ENCODE data around the gene GPR162. TPM values are rescaled to one million over a fixed set of nuclear protein-coding genes. Genes with fewer than 3 reads are reported as not detected.

Gene GPR162
- total RNA-seq, 2 donors from 2014 or later: 1.3 to 4.3 TPM

- intact Hi-C loops (cut with DNase I, micrococcal nuclease): no loop called here
- DNase-seq (no peak), ATAC-seq (no peak)
These were observed 3.9 kb upstream of the GPR162 start for GRCh38 chr12:6817662-6818157.

GRCh38 chr12:6818222-6818621 is 3.4 kb upstream of the GPR162 start:
- DNase-seq (no peak), ATAC-seq (no peak)
- intact Hi-C loops (cut with DNase I, micrococcal nuclease): no loop called here

GRCh38 chr12:6818645-6819044 is 3.0 kb upstream of the GPR162 start:
- DNase-seq: no peak
- intact Hi-C loops (cut with DNase I, micrococcal nuclease): no loop called here
- ATAC-seq: no peak

GRCh38 chr12:6819106-6820030 is 2.3 kb upstream of the GPR162 start:
- intact Hi-C loops (cut with DNase I, micrococcal nuclease): loop anchor here in 1 of 2 donors (10.0 kb wide), 1 partner anchor 65 kb away; the partner anchor contains the start of gene MLF2
- ATAC-seq (no peak), DNase-seq (no peak)

- ATAC-seq: no peak
- intact Hi-C loops (cut with DNase I, micrococcal nuclease): loop anchor here in 1 of 2 donors (10.0 kb wide), 1 partner anchor 65 kb away; the partner anchor contains the start of gene MLF2
- DNase-seq: no peak
These were observed 1.5 kb upstream of the GPR162 start for GRCh38 chr12:6820166-6820565.

GRCh38 chr12:6822426-6823135 is 960 bp downstream of the GPR162 start:
- intact Hi-C loops (cut with DNase I, micrococcal nuclease): loop anchor here in 1 of 2 donors (10.0 kb wide), 1 partner anchor 68 kb away; the partner anchor contains the start of gene MLF2
- DNase-seq: no peak
- ATAC-seq: no peak

GRCh38 chr12:6823182-6824084 is 1.8 kb downstream of the GPR162 start:
- no peak for DNase-seq
- intact Hi-C loops (cut with DNase I, micrococcal nuclease): loop anchor here in 1 of 2 donors (10.0 kb wide), 1 partner anchor 69 kb away; the partner anchor contains the start of gene MLF2

GRCh38 chr12:6824085-6824775 is 2.6 kb downstream of the GPR162 start:
- ATAC-seq: no peak
- intact Hi-C loops (cut with DNase I, micrococcal nuclease): loop anchor here in 1 of 2 donors (10.0 kb wide), 1 partner anchor 69 kb away; the partner anchor contains the start of gene MLF2
- peak in 1 of 2 donors; percentile 29 for DNase-seq

More at GRCh38 chr12:6823182-6824084, 1.8 kb downstream of the GPR162 start:
- no peak for ATAC-seq

GRCh38 chr12:6824901-6825381 is 3.3 kb downstream of the GPR162 start:
- intact Hi-C loops (cut with DNase I, micrococcal nuclease): loop anchor here (5.0 to 10.0 kb wide), 2 partner anchors 70 to 88 kb away; partner anchors contain the start of gene MLF2 (in 1 of the 2)
- ATAC-seq: no peak

GRCh38 chr12:6825398-6826124 is 3.9 kb downstream of the GPR162 start:
- DNase-seq: peak; percentile 71 to 88
- intact Hi-C loops (cut with DNase I, micrococcal nuclease): loop anchor here (5.0 to 10.0 kb wide), 2 partner anchors 71 to 88 kb away; partner anchors contain the start of gene MLF2 (in 1 of the 2)

More at GRCh38 chr12:6824901-6825381, 3.3 kb downstream of the GPR162 start:
- DNase-seq: no peak

GRCh38 chr12:6826125-6826733 is 4.6 kb downstream of the GPR162 start:
- no peak for DNase-seq
- no peak for ATAC-seq
- intact Hi-C loops (cut with DNase I, micrococcal nuclease): loop anchor here (5.0 to 10.0 kb wide), 2 partner anchors 71 to 89 kb away; partner anchors contain the start of gene MLF2 (in 1 of the 2)

More at GRCh38 chr12:6825398-6826124, 3.9 kb downstream of the GPR162 start:
- peak; percentile 79 for ATAC-seq

GRCh38 chr12:6826734-6827436 is 5.3 kb downstream of the GPR162 start:
- no peak for ATAC-seq
- intact Hi-C loops (cut with DNase I, micrococcal nuclease): loop anchor here (5.0 to 10.0 kb wide), 2 partner anchors 72 to 90 kb away; partner anchors contain the start of gene MLF2 (in 1 of the 2)

GRCh38 chr12:6827437-6827911 is 5.9 kb downstream of the GPR162 start:
- intact Hi-C loops (cut with DNase I, micrococcal nuclease): loop anchor here (5.0 to 10.0 kb wide), 2 partner anchors 73 to 90 kb away; partner anchors contain the start of gene MLF2 (in 1 of the 2)
- DNase-seq (peak; percentile 83), ATAC-seq (peak; percentile 48)

More at GRCh38 chr12:6826734-6827436, 5.3 kb downstream of the GPR162 start:
- DNase-seq: no peak

- intact Hi-C loops (cut with DNase I, micrococcal nuclease): loop anchor here (5.0 to 10.0 kb wide), 2 partner anchors 73 to 91 kb away; partner anchors contain the start of gene MLF2 (in 1 of the 2)
- peak; percentile 39 for ATAC-seq
- DNase-seq: no peak
These were observed 6.6 kb downstream of the GPR162 start, which contains the start of gene P3H3 for GRCh38 chr12:6827982-6828780. TSS of gene P3H3 (plus strand) at chr12:6828407. CDS start at chr12:6828441, 34 bp downstream.

Measured in left colon (tissue), 2 donors.